ENCODE data around the gene PTPN14. TPM values are rescaled to one million over a fixed set of nuclear protein-coding genes. Genes with fewer than 3 reads are reported as not detected.

Gene PTPN14
- total and polyA plus RNA-seq, 2 of the 8 experiments (the other 6 are each of a cell fraction or from before 2014, with no cell fraction given): 14.4 to 93.6 TPM

DNA sequence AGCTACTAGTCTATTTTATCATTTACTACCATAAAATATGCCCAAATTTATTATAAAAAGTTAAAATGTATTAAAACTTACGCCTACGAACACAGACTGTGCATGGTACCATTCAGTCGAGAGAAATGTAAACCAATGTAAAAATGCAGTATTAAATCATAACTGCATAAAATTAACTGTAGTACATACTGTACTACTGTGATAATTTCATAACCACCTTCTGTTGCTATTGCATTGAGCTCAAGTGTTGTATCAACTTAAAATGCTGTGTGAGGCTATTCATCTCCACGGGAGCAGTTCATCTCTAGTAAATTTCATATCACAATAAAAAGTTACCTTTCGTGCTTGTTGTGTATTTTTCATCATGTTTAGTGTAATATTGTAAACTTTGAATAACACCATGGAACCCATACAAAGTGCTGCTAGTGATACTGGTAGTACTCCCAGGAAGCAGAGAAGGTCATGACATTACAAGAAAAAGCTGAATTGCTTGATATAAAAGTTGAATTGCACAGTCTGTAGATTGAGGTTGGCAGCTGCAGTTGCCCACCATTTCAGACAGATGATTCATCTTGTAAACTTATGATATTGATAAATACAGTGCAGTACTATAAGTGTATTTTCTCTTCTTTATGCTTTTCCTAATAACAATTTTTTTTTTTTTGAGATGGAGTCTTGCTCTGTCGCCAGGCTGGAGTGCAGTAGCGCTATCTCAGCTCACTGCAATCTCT is 32.6 kb upstream of the PTPN14 start:
- Histone ChIP-seq H3K27ac (ENCODE audit: low read depth, low read length) (no peak overlapping the region), H2BK15ac (ENCODE audit: low read length) (no peak overlapping the region), H3K23me2 (ENCODE audit: low read depth, low read length) (no peaks in the 10 kb centered on the region), H3K9ac (replicated peaks in 1 of 4; ENCODE audit: extremely low read depth in 1 of 4, low read depth in 3 of 4, low read length in 3 of 4) (no peak overlapping the region), H3K4me1 (replicated peaks in 1 of 4; ENCODE audit: control insufficient read depth in 3 of 4, insufficient read depth in 4 of 4, low read length in 3 of 4) (peaks cover 3 to 9% (median 7%) of the 10 kb centered on the region in 4 experiments; a peak in 5 of 7 replicates), H3K56ac (replicated peaks; ENCODE audit: insufficient read length, low read depth, low read length) (no peak overlapping the region), H3K27me3 (replicated peaks in 1 of 4; ENCODE audit: control insufficient read depth in 3 of 4, extremely low read depth in 1 of 4, insufficient read depth in 3 of 4, low read length in 3 of 4) (no peaks in the 10 kb centered on the region), H4K91ac (replicated peaks; ENCODE audit: insufficient read length, low read length) (no peak overlapping the region), H3K18ac (ENCODE audit: extremely low read depth, low read length) (no peak overlapping the region), H2AFZ (ENCODE audit: low read length) (no peak overlapping the region), H2BK5ac (ENCODE audit: low read depth, low read length) (no peak overlapping the region), H3K79me1 (ENCODE audit: low read depth, low read length) (no peaks in the 10 kb centered on the region; the same call in 1 of the 2 replicates), H2BK120ac (replicated peaks; ENCODE audit: low read depth, low read length) (no peak overlapping the region), H2BK12ac (ENCODE audit: low read depth, low read length) (no peak overlapping the region), H4K8ac (ENCODE audit: extremely low read depth, insufficient read depth, low read length) (no peak overlapping the region), H3K9me3 (ENCODE audit: insufficient read depth in 2 of 2, low read depth in 1 of 2, low read length in 1 of 2) (no peaks in the 10 kb centered on the region), H3K4me3 (ENCODE audit: extremely low read depth in 1 of 4, insufficient read depth in 2 of 4, low read depth in 3 of 4, low read length in 4 of 4) (no peak overlapping the region), H3K79me2 (ENCODE audit: control insufficient read depth in 1 of 2, insufficient read depth in 2 of 2, low read length in 2 of 2) (no peaks in the 10 kb centered on the region), H2BK20ac (ENCODE audit: low read length) (no peak overlapping the region), H3K23ac (ENCODE audit: insufficient read length) (no peak overlapping the region), H4K5ac (ENCODE audit: insufficient read length, low read depth, low read length) (no peak overlapping the region), H3K14ac (ENCODE audit: insufficient read length) (no peak overlapping the region), H3K4me2 (ENCODE audit: insufficient read depth in 1 of 2, low read depth in 2 of 2, low read length in 2 of 2) (no peak overlapping the region), H3K36me3 (ENCODE audit: control insufficient read depth in 2 of 4, insufficient read depth in 4 of 4, low read length in 3 of 4) (no peaks in the 10 kb centered on the region), H4K20me1 (replicated peaks in 1 of 2; ENCODE audit: control insufficient read depth in 1 of 2, insufficient read depth in 2 of 2, low read length in 2 of 2) (no peaks in the 10 kb centered on the region), H3K4ac (replicated peaks; ENCODE audit: insufficient read length, low read depth, low read length) (no peak overlapping the region), H2AK5ac (ENCODE audit: low read depth, low read length) (no peak overlapping the region)
- 94% methylated on average over 7 of the region's 7 CpGs; no CpG with 5 or more reads in 1 of the 2 experiments for WGBS, 2 experiments (ENCODE audit: extremely low coverage in 1 of 2, insufficient coverage in 1 of 2, insufficient read length in 1 of 2, insufficient replicate concordance in 2 of 2, low coverage in 1 of 2, low lambda C conversion rate in 2 of 2, missing lambda C conversion rate in 1 of 2)
- CTCF ChIA-PET (ENCODE audit: partially characterized antibody): interaction anchor here (0.5 to 18.8 kb wide), 44 partner anchors 9 to 594 kb away, joined by 3 to 445 read pairs (median 4); partner anchors contain the start of gene PTPN14
- no peak for TF ChIP-seq EP300 (IDR thresholded peaks at IDR 0.05; ENCODE audit: borderline replicate concordance in 1 of 2, low read depth in 2 of 2, low read length in 2 of 2)
- TF ChIP-seq, protein P1, sequence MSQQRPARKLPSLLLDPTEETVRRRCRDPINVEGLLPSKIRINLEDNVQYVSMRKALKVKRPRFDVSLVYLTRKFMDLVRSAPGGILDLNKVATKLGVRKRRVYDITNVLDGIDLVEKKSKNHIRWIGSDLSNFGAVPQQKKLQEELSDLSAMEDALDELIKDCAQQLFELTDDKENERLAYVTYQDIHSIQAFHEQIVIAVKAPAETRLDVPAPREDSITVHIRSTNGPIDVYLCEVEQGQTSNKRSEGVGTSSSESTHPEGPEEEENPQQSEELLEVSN (IDR thresholded peaks at IDR 0.05): no peak
- no peak for TF ChIP-seq KDM1A (IDR thresholded peaks at IDR 0.05; ENCODE audit: borderline replicate concordance, low read length)
- TF ChIP-seq RXRA (IDR thresholded peaks at IDR 0.05; ENCODE audit: insufficient read depth, low read depth, low read length): no peak
- FAIRE-seq (no peak), DNase-seq (ENCODE audit: low read depth in 1 of 2, low spot score in 2 of 2) (no peak)
- POLR2A ChIA-PET (ENCODE audit: partially characterized antibody): interaction anchor here (0.6 to 6.9 kb wide), 5 partner anchors 19 to 251 kb away, joined by 3 to 69 read pairs (median 4); partner anchors contain the start of gene PTPN14
